Bronchial epithelial cell (primary cell): Measurements from ENCODE around the gene SLC44A3. TPM values are rescaled to one million over a fixed set of nuclear protein-coding genes. Genes with fewer than 3 reads are reported as not detected.

Experiments
- DNase-seq: peaks from one replicate; pipeline ENCODE4 v3.0.0-alpha.2; 2010; ENCODE audit warnings: low read depth
- FAIRE-seq: peaks from 2 replicates; lab custom pipeline; 2011; peaks lifted over from hg19 to GRCh38; lab: Jason Lieb, UNC
- H3K27me3 ChIP-seq: 2 replicates; pipeline ENCODE4 v1.5.1; 2011; ENCODE audit warnings: low read length; ENCODE audit not compliant: control insufficient read depth, insufficient read depth
- H3K36me3 ChIP-seq: 2 replicates; pipeline ENCODE4 v1.5.1; 2011; ENCODE audit warnings: low read length; ENCODE audit not compliant: control insufficient read depth, insufficient read depth
- H3K4me3 ChIP-seq: 2 replicates; pipeline ENCODE4 v1.5.1; 2011; ENCODE audit warnings: mild to moderate bottlenecking, low read depth, low read length, control low read depth
- total RNA-seq: library from RNA; depleted of rRNA; stranded (reverse); fragments of >200 nt; gene quantifications from 2 replicates; pipeline ENCODE4 v1.2.1, GENCODE V29; 2014
- TF ChIP-seq, protein P1 (sequence below): IDR thresholded peaks from 2 replicates; pipeline ENCODE4 v1.5.1; 2011; ENCODE audit warnings: mild to moderate bottlenecking, moderate library complexity, low read length, control low read depth, inconsistent platforms; ENCODE audit not compliant: insufficient read depth, severe bottlenecking

SLC44A3 gene
- total RNA-seq, 1 donor from 2014 or later, result 2.4 TPM

DNA sequence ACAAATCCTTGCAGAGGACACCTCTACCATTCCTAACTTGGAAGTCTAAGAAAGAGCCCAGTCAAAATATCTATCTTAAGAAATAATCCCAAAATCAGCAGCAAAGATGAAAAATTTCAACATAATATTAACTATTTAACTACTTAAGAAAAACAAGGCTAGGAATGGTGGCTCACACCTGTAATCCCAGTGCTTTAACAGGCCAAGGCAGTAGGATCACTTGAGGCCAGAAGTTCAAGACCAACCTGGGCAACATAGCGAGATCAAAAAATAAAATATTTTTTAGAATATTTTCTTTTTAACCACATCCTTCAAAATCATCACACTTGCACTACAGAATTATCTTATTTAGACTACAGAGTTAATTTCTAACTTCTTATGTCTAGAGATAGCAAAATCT is 101.8 kb downstream of the SLC44A3 start:
- H3K4me3 ChIP-seq, result no peak overlapping the region
- FAIRE-seq (no peak), DNase-seq (no peak)
- no peaks in the 10 kb centered on the region for H3K27me3 ChIP-seq
- TF ChIP-seq, protein P1, sequence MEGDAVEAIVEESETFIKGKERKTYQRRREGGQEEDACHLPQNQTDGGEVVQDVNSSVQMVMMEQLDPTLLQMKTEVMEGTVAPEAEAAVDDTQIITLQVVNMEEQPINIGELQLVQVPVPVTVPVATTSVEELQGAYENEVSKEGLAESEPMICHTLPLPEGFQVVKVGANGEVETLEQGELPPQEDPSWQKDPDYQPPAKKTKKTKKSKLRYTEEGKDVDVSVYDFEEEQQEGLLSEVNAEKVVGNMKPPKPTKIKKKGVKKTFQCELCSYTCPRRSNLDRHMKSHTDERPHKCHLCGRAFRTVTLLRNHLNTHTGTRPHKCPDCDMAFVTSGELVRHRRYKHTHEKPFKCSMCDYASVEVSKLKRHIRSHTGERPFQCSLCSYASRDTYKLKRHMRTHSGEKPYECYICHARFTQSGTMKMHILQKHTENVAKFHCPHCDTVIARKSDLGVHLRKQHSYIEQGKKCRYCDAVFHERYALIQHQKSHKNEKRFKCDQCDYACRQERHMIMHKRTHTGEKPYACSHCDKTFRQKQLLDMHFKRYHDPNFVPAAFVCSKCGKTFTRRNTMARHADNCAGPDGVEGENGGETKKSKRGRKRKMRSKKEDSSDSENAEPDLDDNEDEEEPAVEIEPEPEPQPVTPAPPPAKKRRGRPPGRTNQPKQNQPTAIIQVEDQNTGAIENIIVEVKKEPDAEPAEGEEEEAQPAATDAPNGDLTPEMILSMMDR, result no peak
- H3K36me3 ChIP-seq, result peaks cover 1% of the 10 kb centered on the region

DNA sequence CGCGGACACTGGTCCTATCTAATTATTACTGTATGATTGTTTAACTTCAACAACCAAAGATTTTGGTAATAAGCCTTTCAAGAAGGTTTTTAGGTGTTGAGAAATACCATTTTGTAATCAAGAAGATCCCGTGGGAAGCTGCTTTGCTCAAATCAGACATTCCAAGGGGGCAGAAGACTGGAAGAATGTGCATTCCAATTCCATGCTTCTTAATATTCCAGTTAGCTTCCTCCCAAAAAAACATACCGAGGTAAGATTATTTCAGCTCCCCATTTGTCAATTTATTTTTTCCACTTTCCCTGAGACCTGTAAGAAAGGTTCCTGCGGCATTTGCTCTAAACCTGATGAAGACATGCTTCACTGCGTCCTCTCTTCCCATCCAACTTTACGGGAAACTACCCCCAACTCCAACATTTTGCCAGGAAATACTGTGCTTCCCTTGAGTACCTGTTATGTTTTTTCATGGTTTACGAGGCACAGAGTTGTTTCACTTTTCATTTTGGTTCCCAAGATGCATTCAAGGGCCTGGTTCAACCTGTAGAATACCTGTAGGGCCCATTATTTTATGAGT is 102.7 kb downstream of the SLC44A3 start:
- DNase-seq, result no peak
- peak overlapping the region; percentile 1 for H3K4me3 ChIP-seq
- TF ChIP-seq, protein P1, result no peak
- H3K27me3 ChIP-seq, result no peaks in the 10 kb centered on the region
- no peaks in the 10 kb centered on the region for H3K36me3 ChIP-seq
- FAIRE-seq, result no peak

DNA sequence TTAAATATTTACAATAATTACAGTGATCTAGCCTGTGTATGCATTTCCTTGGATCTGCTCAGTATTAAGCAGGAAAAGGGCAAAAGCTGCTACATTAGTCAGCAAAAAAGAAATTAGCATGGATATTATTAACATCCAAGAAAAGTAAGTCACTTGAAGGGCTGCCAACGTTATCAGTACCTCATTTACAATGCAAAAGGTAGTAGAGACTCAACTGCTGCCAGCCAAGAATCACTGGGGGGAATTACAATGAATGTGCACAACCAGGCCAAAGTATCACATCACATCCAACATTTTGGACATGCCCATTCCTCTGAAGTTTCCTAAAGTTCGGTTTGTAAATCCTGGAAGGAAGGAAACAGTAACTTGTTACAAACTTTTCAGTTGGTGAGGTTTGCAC is 104.8 kb downstream of the SLC44A3 start:
- FAIRE-seq, result no peak
- no peaks in the 10 kb centered on the region for H3K36me3 ChIP-seq
- DNase-seq, result peak; percentile 42
- TF ChIP-seq, protein P1, result no peak
- H3K4me3 ChIP-seq, result peak overlapping the region; percentile 83
- H3K27me3 ChIP-seq, result no peaks in the 10 kb centered on the region

DNA sequence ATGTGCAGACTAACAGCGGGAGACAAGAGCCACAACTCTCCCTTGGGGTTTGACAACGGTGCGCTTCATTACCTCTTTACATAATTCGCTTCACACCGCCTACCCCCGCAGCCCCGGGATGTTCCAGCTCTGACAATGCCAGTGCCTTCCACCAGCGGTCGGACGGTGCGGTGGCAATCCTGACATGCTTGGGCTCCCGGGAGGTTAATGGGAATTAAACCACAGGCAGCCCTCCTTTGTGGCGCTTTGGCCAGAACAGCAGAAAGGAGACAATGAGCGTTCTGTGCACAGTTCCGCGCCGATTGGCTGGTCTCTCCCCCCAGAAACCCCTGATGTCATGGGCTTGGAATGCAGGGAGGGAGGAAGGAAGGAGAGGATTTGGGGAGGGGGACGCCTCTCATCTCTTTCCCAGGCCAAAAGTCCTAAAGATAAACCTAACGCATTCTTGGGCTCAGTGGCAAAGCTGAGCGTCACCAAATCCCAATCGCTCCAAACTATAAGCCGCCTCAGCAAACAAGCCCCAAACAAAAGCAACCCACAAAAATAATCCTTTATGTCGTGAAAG is 105.5 kb downstream of the SLC44A3 start:
- FAIRE-seq (no peak), DNase-seq (peak; percentile 57)
- H3K27me3 ChIP-seq, result no peaks in the 10 kb centered on the region
- H3K4me3 ChIP-seq, result peak overlapping the region; percentile 83
- no peaks in the 10 kb centered on the region for H3K36me3 ChIP-seq
- TF ChIP-seq, protein P1, result no peak

DNA sequence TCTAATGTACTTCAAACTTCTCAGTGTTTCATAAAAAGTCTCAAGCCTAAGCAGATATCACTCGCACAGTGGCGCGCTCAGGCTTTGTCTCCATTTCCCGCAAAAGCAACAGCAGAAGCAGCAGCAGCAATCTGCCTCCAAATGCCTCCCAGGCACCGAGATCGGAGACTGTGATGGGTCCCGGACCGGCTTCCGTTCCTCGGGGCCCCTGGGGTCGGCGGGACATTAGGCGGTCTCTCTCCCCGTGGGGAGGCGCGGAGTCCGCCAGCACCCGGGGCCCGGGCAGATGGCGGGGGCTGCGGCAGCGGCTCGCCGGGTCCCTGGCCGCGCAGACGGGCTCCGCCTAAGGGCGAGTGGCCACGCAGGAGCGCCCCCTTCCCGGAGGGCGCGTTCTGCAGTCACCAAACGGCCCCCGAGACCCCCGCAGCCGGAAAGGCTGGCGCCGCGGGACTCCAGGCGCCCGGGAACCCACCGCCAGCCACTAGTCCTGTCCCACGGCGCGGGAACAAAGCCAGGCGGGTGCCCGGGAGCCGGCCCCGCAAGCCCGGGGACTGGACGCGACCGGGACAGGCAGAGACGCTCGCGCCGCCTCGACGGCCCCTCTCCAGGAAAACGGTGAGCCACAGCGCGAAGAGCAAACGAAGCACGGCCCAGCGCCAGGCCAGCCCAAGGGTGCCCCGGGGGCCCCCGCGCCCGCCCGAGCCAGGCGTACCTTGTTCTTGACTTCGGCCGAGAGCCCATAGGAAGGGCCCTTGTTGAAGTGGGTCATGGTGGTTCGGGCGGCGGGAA is 106.2 kb downstream of the SLC44A3 start:
- H3K36me3 ChIP-seq, result no peaks in the 10 kb centered on the region
- peak overlapping the region; percentile 83 for H3K4me3 ChIP-seq
- DNase-seq (no peak), FAIRE-seq (no peak)
- H3K27me3 ChIP-seq, result no peaks in the 10 kb centered on the region
- TF ChIP-seq, protein P1, result peak; percentile 50
